ENCODE measurements around the gene MRPL50.

Gene MRPL50

GRCh38 chr9:101427957-101428655, 29.7 kb upstream of the MRPL50 start:
- ChIA-PET CTCF (interaction anchor here (0.6 to 1.6 kb wide), 4 partner anchors 8 to 1149 kb away, joined by 3 to 5 read pairs (median 4); no protein-coding TSS in a partner anchor), POLR2A (no interaction called here)
- H3K4me3 ChIP-seq (ENCODE audit: low read depth, low read length), result no peak overlapping the region

DNA sequence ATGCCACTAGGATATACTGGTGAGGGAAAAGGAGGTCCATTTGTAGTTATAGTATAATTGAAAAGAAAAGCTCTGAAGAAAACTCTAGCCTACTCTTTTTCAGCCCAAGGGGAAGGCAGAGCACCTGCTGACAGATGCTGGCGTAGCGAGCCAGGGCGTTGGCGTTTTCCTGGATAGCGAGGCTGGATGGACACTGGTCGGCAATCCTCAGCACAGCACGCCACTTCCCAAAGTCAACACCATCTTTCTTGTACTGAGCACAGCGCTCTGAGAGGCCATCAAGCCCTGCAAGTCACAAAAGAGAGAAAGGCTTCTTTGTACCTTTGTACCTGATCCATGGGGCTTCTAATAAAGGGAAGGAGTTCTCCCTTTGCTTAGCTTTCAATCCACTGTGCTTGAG, 28.9 kb upstream of the MRPL50 start:
- Histone ChIP-seq H3K4me3 (ENCODE audit: low read depth, low read length) (no peak overlapping the region), H3K4me1 (ENCODE audit: control insufficient read depth, insufficient read depth, low read length) (no peaks in the 10 kb centered on the region), H3K9me3 (ENCODE audit: control insufficient read depth, insufficient read depth, low read depth, low read length) (no peaks in the 10 kb centered on the region), H3K27ac (ENCODE audit: extremely low read depth, low read depth, low read length) (no peak overlapping the region), H3K36me3 (ENCODE audit: control insufficient read depth in 2 of 2, insufficient read depth in 1 of 2, low read length in 2 of 2) (no peaks in the 10 kb centered on the region)
- POLR2A ChIA-PET, result no interaction called here
- TF ChIP-seq ZIC2 (tag by site-specific recombination; IDR thresholded peaks at IDR 0.05), result no peak
- TF ChIP-seq KLF10 (tag by site-specific recombination; IDR thresholded peaks at IDR 0.05), result no peak
- TF ChIP-seq, protein P1, sequence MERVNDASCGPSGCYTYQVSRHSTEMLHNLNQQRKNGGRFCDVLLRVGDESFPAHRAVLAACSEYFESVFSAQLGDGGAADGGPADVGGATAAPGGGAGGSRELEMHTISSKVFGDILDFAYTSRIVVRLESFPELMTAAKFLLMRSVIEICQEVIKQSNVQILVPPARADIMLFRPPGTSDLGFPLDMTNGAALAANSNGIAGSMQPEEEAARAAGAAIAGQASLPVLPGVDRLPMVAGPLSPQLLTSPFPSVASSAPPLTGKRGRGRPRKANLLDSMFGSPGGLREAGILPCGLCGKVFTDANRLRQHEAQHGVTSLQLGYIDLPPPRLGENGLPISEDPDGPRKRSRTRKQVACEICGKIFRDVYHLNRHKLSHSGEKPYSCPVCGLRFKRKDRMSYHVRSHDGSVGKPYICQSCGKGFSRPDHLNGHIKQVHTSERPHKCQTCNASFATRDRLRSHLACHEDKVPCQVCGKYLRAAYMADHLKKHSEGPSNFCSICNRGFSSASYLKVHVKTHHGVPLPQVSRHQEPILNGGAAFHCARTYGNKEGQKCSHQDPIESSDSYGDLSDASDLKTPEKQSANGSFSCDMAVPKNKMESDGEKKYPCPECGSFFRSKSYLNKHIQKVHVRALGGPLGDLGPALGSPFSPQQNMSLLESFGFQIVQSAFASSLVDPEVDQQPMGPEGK (tag by site-specific recombination; IDR thresholded peaks at IDR 0.05), result no peak
- TF ChIP-seq ZNF624 (tag by site-specific recombination; IDR thresholded peaks at IDR 0.05), result no peak
- TF ChIP-seq, protein P2, sequence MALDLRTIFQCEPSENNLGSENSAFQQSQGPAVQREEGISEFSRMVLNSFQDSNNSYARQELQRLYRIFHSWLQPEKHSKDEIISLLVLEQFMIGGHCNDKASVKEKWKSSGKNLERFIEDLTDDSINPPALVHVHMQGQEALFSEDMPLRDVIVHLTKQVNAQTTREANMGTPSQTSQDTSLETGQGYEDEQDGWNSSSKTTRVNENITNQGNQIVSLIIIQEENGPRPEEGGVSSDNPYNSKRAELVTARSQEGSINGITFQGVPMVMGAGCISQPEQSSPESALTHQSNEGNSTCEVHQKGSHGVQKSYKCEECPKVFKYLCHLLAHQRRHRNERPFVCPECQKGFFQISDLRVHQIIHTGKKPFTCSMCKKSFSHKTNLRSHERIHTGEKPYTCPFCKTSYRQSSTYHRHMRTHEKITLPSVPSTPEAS (tag by site-specific recombination; IDR thresholded peaks at IDR 0.05), result no peak
- CTCF ChIA-PET, result interaction anchor here (0.6 to 1.1 kb wide), 2 partner anchors 31 to 1150 kb away, joined by 3 to 5 read pairs; no protein-coding TSS in a partner anchor

More at GRCh38 chr9:101427957-101428655, 29.7 kb upstream of the MRPL50 start:
- Histone ChIP-seq H3K36me3 (ENCODE audit: control insufficient read depth in 2 of 2, insufficient read depth in 1 of 2, low read length in 2 of 2) (no peaks in the 10 kb centered on the region), H3K9me3 (ENCODE audit: control insufficient read depth, insufficient read depth, low read depth, low read length) (no peaks in the 10 kb centered on the region), H3K27ac (ENCODE audit: extremely low read depth, low read depth, low read length) (no peak overlapping the region), H3K4me1 (ENCODE audit: control insufficient read depth, insufficient read depth, low read length) (no peaks in the 10 kb centered on the region)
- TF ChIP-seq ZNF184 (tag by site-specific recombination; IDR thresholded peaks at IDR 0.05) (no peak), ZNF37A (tag by site-specific recombination; IDR thresholded peaks at IDR 0.05) (no peak), ZBTB10 (tag by site-specific recombination; IDR thresholded peaks at IDR 0.05) (no peak)
- TF ChIP-seq, protein P3, sequence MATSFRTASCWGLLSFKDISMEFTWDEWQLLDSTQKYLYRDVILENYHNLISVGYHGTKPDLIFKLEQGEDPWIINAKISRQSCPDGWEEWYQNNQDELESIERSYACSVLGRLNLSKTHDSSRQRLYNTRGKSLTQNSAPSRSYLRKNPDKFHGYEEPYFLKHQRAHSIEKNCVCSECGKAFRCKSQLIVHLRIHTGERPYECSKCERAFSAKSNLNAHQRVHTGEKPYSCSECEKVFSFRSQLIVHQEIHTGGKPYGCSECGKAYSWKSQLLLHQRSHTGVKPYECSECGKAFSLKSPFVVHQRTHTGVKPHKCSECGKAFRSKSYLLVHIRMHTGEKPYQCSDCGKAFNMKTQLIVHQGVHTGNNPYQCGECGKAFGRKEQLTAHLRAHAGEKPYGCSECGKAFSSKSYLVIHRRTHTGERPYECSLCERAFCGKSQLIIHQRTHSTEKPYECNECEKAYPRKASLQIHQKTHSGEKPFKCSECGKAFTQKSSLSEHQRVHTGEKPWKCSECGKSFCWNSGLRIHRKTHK (tag by site-specific recombination; IDR thresholded peaks at IDR 0.05), result no peak

GRCh38 chr9:101421653-101422065, 23.2 kb upstream of the MRPL50 start:
- ChIA-PET POLR2A (no interaction called here), CTCF (interaction anchor here (0.8 to 1.7 kb wide), 2 partner anchors 11 to 27 kb away, joined by 4 to 5 read pairs; no protein-coding TSS in a partner anchor)
- no peaks in the 10 kb centered on the region for H3K9me3 ChIP-seq (ENCODE audit: control insufficient read depth, insufficient read depth, low read depth, low read length)
- TF ChIP-seq ZNF707 (tag by site-specific recombination; IDR thresholded peaks at IDR 0.05), result no peak
- TF ChIP-seq ZNF16 (tag by site-specific recombination; IDR thresholded peaks at IDR 0.05; ENCODE audit: low read depth), result no peak
- no peak for TF ChIP-seq GLIS1 (tag by site-specific recombination; IDR thresholded peaks at IDR 0.05)
- no peak for TF ChIP-seq SCRT1 (tag by site-specific recombination; IDR thresholded peaks at IDR 0.05; ENCODE audit: borderline replicate concordance)
- no peak for TF ChIP-seq FEZF1 (tag by site-specific recombination; IDR thresholded peaks at IDR 0.05)
- no peak for TF ChIP-seq ZNF174 (tag by site-specific recombination; IDR thresholded peaks at IDR 0.05)
- TF ChIP-seq ZNF626 (tag by site-specific recombination; IDR thresholded peaks at IDR 0.05), result no peak
- TF ChIP-seq GLI2 (tag by site-specific recombination; IDR thresholded peaks at IDR 0.05; ENCODE audit: borderline replicate concordance, low read depth), result no peak
- TF ChIP-seq ZNF555 (tag by site-specific recombination; conservative IDR thresholded peaks at IDR 0.05), result no peak
- no peak for TF ChIP-seq ZFP3 (tag by site-specific recombination; IDR thresholded peaks at IDR 0.05; ENCODE audit: low read depth)
- no peak for TF ChIP-seq ZNF529 (tag by site-specific recombination; IDR thresholded peaks at IDR 0.05; ENCODE audit: insufficient replicate concordance)
- TF ChIP-seq ZFP37 (tag by site-specific recombination; IDR thresholded peaks at IDR 0.05), result no peak
- H3K27ac ChIP-seq (ENCODE audit: extremely low read depth, low read depth, low read length), result no peak overlapping the region
- H3K4me1 ChIP-seq (ENCODE audit: control insufficient read depth, insufficient read depth, low read length), result no peaks in the 10 kb centered on the region
- H3K36me3 ChIP-seq (ENCODE audit: control insufficient read depth in 2 of 2, insufficient read depth in 1 of 2, low read length in 2 of 2), result no peaks in the 10 kb centered on the region
- no peak overlapping the region for H3K4me3 ChIP-seq (ENCODE audit: low read depth, low read length)

Data from HEK293 (cell line).